NCI-H1092 treated with DMSO at 0.1 percent for 48 hours (cell line): ENCODE measurements around the gene SLC7A9.
"Not testable (repeated sequence)": the region's sequence is repeated elsewhere in the genome, so short reads cannot be mapped to it uniquely, and the experiment has no call there.

Experiments
- DNase-seq: peaks from one replicate; lab custom pipeline; 2025; lab: John Stamatoyannopoulos, UW

Gene SLC7A9

DNA sequence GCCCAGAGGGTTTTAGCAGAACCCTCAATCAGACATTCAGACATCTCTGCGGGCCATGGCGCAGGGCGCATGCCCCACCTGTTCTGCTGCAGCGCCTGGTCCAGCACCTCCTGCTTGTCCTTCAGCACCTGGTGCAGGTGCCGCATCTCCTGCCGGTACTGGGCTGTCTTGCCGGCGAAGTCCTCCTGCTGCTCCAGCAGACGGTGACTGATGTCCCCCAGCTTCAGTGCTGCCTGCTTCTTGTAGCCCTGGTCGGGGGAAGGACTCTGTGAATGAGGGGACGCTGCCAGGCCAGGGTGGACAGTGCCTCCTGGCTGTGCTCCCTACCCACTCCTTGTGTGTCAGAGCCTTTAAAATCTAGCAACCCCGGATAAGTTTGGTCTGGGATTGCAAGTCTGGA lies 12.2 kb upstream of the SLC7A9 start:
- no peak for DNase-seq

- DNase-seq, result no peak
These were observed 11.1 kb upstream of the SLC7A9 start for GRCh38 chr19:32880622-32881021.

GRCh38 chr19:32879741-32880140 lies 10.2 kb upstream of the SLC7A9 start:
- DNase-seq, result no peak

DNA sequence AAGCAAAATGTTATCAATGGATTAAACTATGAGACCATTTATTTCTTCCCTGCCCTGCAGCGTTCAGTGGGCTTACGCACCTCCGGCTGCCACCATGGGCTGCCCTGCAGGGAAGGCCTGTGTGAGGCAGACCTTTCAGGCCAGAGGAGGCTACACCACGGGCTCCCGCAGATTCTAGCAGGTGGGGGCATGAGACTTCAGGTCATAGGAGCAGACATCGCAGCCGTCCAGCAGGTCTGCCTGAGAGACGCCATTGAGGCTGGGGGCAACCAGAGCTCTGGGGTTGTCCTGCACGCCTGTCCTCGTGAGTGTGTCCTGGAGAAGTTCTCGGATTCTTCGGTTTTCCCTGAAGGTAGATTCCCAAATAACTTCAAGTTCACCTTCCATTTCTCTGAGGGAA lies 9.4 kb upstream of the SLC7A9 start:
- no peak for DNase-seq

GRCh38 chr19:32877977-32878745 lies 8.6 kb upstream of the SLC7A9 start:
- no peak for DNase-seq

GRCh38 chr19:32877323-32877912 lies 7.9 kb upstream of the SLC7A9 start:
- no peak for DNase-seq

DNA sequence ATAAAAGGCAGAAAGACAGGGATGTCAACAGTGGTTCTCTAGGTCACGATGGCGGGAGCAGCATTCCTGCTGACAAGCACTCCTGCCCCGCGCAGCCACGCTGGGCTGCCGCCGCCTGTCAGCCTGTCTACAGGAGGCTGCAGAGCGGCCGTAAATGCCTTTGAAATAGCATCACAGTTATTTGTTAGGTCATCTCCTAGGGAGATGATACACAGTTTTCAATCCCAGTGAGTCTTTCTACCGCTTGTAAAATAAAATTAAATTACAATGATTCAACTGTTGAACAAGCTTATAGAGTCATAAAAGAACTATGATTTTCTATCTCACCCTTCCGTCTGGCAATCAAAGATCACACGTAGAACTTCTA lies 7.3 kb upstream of the SLC7A9 start:
- DNase-seq, result no peak

DNA sequence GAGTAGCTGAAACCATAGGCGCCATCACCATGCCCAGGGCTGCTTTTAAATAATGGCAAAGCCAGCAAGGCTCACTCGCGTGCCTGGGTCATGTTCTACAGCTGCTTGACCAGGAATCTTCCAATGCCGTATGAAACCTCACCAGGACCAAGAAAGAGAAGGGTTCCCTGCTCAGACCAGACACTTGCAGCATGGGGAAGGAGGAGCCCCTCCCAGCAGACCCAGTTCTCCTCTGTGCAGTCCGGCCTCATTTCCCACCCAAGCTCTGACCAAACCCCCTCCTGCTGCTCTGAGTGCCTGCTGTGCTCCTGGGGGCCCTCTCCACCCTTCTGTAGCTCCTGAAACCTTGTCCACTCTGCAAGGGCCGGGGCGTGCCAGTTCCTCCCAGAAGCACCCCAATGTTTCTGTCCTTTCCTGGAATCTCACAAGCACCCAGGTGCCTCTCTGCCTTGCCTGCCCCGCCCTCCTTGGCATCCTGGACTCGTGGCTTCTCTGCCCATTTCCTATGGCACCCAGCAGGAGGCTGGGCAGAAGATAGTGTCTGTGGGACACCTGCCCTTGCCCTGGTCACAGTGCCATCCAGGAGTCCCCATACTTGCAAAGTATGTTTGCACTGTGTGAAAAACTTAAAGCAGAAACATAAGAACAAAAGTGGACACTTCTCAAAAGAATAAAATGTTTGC lies 6.8 kb upstream of the SLC7A9 start:
- no peak for DNase-seq

GRCh38 chr19:32875428-32875827 lies 5.9 kb upstream of the SLC7A9 start:
- no peak for DNase-seq

DNA sequence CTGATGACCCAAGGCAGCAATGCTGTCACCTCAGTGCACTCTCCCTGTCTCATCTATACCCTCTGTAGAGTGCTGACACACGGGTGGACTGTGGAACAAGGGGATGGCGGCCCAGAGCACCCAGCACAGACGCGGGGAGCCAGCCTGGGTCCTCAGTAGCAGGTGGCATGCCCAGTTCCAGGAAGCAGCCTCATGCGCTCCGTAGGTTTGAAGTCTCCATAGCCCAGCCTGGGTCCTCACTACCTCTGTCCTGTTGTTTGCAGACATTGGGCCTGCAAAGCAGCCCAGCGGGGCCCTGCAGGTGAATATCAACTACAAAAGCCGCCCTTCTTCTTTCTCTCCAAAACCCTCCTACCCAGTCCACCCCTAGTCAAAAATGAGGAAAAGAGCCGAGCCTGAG lies 5.0 kb upstream of the SLC7A9 start:
- DNase-seq, result no peak

GRCh38 chr19:32873247-32873959 lies 3.8 kb upstream of the SLC7A9 start:
- no peak for DNase-seq

DNA sequence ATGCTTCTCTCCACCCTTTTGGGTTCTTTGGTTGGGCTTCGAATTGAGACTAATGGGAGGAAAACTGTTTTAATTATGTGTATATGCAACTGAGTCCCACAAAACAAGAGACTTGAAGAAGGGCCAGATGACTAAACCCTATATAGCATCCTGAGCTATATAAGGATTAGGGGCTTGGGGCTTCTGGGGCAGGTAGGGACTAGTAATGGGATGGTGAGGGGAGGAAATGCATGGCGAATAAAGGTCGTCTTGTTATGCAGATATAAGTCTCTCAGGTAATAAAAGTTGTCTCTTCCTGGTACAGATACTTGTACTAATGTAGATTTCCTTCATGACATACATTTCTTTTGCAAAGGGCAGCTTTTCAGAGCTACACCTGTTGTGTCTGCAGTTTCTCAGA lies 2.8 kb upstream of the SLC7A9 start:
- DNase-seq, result no peak

DNA sequence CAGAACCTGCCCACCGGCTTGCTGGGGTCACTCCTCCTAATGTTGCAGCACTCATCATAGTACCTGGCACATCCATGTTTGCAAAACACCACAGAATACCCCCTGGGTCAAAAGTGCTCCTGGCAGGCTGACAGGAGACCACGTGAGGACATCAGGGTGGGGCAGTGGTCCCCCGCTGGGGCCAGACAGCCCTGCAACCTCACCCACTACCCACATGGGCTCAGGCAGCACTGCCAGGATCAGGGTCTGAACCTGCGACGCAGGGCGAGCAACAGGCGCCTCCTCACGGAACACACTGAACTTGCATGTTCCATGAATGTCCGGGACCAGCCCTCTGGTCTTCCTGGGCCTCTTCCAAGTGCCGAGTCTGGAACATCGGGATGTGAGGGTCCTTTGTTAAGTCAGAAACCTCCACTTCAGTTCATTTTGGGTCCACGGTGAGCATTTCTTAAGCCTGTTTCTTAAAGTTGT lies 1.4 kb upstream of the SLC7A9 start:
- no peak for DNase-seq

DNA sequence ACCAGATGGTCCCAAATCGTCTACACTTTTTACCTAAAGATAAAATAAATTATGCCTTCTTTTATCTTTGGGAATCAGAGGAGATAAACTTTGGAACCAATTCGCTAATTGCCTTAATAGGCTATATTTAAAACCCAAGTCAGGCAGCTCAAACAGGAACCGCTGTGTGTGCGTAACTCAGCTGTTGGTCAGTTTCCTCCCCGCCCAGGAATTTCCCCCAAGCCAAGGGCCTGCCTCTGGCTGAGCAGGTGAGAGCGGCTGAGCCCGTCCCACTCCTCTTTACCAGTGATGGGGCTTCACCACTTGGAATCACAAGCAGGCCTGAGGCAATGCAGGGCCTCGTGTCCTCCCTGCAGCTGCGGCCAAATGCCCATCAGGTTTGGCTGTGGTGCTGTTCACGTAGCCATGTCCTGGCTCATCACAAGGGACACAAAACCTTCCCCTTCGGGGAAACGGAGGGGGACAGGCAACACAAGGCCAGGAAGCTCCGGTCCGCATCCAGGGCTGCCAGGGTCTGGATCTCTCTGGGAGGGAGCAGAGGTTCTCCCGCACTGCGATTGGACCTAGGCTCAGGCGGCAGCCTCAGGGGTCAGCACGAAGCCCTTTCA lies 503 bp upstream of the SLC7A9 start:
- DNase-seq, result no peak

DNA sequence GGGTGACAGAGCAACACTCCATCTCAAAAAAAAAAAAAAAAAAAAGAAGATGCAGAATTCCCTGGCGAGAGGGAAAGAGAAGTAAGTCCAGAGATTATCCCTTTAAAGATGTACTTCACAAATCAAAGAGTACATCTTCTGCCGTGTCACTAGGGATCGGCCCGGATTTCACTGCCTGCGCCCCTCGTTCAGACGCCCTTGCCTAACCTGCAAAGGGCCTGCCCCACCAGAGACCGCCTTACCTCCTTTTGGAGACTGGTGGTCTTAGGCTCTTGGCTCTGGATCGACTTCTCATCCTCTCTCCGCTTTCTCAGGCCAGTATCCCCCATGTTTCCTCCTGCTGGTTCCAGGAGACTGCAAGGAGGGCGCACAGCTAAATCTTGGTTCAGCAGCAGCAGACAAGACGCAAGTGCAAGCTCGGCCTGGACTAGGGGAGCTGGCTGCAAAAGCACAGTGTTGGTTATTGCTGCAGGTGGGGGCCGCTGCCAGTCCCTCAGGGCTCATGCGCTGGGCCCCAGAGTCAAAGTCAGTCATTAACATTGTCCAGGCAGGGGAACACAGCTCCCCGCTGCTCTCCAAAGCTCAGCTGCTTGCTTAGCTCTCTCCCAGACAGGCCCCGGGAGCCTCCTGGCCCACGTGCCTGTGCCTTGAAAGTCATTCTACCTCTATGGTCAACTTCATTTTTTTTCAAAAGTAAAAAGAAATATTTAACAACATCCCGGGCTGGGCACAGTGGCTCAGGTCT lies 1.2 kb downstream of the SLC7A9 start:
- DNase-seq, result no peak

DNA sequence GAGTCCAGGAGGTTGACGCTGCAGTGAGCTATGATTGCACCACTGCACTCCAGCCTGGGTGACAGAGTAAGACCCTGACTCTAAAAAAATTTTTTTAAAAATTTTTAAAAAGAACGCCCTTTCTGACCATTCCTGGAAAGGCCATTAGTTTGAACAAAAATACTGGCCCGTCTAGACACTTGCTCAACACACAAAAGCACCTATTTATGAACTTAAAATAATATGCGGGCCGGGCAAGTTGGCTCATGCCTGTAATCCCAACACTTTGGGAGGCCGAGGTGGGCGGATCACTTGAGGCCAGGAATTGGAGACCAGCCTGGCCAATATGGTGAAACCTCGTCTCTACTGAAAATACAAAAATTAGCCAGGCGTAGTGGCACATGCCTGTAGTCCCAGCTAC lies 2.1 kb downstream of the SLC7A9 start:
- not testable (repeated sequence) for DNase-seq

DNA sequence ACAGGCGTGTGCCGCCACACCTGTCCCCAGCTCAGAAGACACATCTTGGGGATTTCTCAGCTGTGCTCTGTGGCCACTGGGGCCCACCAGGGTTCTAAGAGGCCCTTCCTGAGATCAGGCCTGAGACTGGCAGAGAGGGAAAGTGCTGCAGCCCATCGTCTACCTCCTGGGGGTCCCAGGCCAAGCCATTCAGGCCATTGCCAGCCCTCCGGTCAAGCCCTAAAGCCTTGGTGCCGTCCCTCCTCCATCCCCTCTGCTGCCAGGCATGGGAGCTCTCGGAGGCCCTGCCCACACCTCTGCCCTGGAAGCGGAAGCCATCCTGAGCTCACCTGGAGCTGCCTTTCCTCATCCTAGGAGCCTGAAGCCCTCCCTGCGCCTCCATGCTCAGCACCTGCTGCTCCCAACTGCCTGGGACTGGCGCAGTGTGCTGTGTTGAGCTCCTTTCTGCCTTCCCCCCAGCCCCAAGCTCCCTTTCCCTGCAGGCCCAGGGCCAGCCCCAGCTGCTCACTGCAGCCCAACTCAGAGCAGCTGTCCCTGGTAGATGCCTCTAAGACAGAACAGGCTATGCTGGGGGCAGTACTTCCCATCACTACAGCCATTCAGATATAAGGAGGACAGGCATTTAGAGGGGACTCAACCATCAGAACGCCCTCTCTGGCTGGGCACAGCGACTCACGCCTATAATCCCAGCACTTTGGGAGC lies 2.9 kb downstream of the SLC7A9 start:
- no peak for DNase-seq

GRCh38 chr19:32866061-32866460 lies 3.5 kb downstream of the SLC7A9 start:
- DNase-seq, result peak; percentile 10

DNA sequence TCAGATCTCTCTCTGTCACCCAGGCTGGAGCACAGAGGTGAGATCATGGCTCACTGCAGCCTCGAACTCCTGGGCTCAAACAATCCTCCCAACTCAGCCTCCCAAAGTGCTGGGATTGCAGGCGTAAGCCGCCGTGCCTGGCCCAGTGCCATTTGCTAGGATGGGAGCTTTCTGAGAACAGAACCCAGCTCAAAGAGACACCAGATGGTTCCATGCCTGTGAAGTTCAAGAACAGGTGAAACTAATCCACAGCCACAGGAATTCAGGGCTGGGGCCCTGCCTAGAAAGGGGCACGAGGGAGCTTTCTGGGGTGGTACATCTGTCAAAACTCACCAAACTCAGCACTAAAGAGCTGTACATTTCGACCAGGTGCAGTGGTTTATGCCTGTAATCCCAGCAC lies 4.2 kb downstream of the SLC7A9 start:
- no peak for DNase-seq

DNA sequence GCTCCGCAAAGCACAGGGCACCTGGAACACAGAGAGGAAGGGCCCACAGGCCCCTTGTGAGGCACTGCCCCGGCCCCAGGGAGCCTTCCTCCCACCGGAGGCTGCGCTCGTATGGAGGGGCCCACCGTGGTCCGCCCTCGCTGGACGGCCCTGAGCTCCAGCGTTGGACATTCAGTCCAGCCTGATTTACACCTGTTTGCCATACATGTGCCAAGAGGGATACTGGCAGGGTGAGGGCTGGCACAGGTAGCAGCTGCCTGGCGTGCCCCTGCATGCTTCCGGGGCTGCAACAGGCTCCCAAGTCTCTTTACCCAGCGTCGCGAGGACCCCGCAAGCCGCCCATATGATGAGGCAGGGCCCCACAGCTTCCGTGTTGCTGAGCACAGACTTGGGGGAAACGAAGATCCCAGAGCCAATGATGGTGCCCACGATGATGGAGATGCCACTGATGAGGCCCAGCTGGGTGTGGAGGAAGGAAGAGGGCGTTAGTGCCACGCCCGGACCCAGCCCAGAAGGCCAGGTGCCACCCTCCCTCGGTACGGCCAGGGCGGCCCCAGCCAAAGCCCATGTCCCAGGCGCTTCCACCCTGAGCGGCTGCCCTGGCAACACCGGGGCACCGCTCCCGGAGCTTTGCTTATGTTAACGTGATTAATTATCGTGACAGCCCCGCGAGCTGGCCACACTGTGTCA lies 5.1 kb downstream of the SLC7A9 start:
- DNase-seq, result no peak
